Colonic mucosa (tissue), 4 donors: Measurements from ENCODE around the gene SLC38A8. TPM values are rescaled to one million over a fixed set of nuclear protein-coding genes. Genes with fewer than 3 reads are reported as not detected.

Experiments used
- DNase-seq: peaks from one replicate; pipeline ENCODE4 v3.0.0-alpha.2; 2020
- H3K27ac ChIP-seq: fragments of 200-600 bp; one replicate; pipeline ENCODE4 v1.8.0; 2021
- H3K27me3 ChIP-seq: fragments of 200-600 bp; one replicate; pipeline ENCODE4 v1.8.0; 2021
- H3K36me3 ChIP-seq: fragments of 200-600 bp; one replicate; pipeline ENCODE4 v1.8.0; 2021
- H3K4me1 ChIP-seq: fragments of 200-600 bp; one replicate; pipeline ENCODE4 v1.8.0; 2021; ENCODE audit warnings: mild to moderate bottlenecking
- H3K4me3 ChIP-seq: fragments of 200-600 bp; one replicate; pipeline ENCODE4 v1.8.0; 2021
- H3K9ac ChIP-seq, 2 donors: one replicate each; pipeline ENCODE4 v1.7.0; 2013; ENCODE audit warnings: control low read depth in 2 of 2, low read depth in 2 of 2, low read length in 2 of 2
- H3K9me3 ChIP-seq: fragments of 200-600 bp; one replicate; pipeline ENCODE4 v1.8.0; 2021
- intact Hi-C: fragments of 100-400 bp; cut with DNase I; formaldehyde crosslinking; loops from one replicate; pipeline ENCODE4 v1.14.1; 2022
- total RNA-seq, 2 donors: library from RNA; stranded (reverse); fragmentation: NEBNext Ultra II Directional in 1 of 2; extraction: Animal tissue kit (Norgen Biotek cat#: 25700) in 1 of 2; gene quantifications; one replicate each; pipeline ENCODE4 v1.2.1, GENCODE V29; 2021
- TF ChIP-seq, protein P1 (sequence below): fragments of 200-600 bp; IDR thresholded peaks from one replicate; pipeline ENCODE4 v1.8.0; 2022; ENCODE audit warnings: antibody characterized with exemption, mild to moderate bottlenecking
- donor health status: healthy.
- donor health status: DM: no; HTN: no; CAD: no.
- donor health status: DM: no; HTN: no; CAD: no.

Gene SLC38A8
- total RNA-seq, 2 donors from 2014 or later: not detected

GRCh38 chr16:83998091-83998490, 44.5 kb downstream of the SLC38A8 start:
- peaks cover 7% of the 10 kb centered on the region for H3K27me3 ChIP-seq

DNA sequence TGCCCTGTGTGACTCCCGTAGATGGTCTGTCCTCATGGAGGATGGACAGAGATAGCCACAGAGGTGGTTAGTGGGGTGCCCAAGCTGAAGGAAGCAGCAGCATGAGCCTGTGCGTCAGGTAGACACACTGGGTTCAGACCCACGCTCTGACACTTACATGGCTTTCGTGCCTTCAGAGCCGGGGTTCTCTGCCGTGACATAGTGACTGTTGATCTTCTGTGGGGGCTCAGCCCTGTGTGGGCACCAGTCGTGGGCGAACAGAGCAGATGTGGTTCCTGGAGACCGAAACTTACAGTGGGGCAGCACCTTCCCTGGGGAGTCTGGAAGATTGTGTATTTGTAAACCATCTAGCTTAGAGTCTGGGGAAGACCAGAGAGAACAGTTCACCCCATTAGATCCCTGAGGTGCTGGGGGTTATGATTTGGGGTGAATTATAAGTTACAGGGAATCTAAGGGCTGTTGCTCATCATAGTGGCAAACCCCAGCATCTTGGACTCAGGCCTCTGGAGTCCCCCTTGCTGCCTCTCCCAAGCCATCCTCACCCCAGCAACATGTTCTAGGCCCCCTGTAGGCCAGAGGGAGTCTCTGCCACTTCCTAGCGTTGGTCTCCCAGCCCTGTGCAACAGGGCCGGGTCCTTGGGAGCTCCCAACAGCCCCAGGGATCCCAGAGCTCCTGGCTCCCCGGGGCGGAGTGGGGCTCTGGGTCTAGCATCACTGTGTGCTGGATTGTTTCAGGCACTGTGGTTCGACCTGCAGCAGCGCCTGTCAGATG, 45.9 kb downstream of the SLC38A8 start:
- H3K9me3 ChIP-seq: no peaks in the 10 kb centered on the region
- H3K27ac ChIP-seq: no peak overlapping the region
- peaks cover 7% of the 10 kb centered on the region for H3K27me3 ChIP-seq
- TF ChIP-seq, protein P1, sequence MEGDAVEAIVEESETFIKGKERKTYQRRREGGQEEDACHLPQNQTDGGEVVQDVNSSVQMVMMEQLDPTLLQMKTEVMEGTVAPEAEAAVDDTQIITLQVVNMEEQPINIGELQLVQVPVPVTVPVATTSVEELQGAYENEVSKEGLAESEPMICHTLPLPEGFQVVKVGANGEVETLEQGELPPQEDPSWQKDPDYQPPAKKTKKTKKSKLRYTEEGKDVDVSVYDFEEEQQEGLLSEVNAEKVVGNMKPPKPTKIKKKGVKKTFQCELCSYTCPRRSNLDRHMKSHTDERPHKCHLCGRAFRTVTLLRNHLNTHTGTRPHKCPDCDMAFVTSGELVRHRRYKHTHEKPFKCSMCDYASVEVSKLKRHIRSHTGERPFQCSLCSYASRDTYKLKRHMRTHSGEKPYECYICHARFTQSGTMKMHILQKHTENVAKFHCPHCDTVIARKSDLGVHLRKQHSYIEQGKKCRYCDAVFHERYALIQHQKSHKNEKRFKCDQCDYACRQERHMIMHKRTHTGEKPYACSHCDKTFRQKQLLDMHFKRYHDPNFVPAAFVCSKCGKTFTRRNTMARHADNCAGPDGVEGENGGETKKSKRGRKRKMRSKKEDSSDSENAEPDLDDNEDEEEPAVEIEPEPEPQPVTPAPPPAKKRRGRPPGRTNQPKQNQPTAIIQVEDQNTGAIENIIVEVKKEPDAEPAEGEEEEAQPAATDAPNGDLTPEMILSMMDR: no peak
- DNase-seq: no peak
- H3K36me3 ChIP-seq: no peaks in the 10 kb centered on the region
- intact Hi-C loops: no loop called here
- no peaks in the 10 kb centered on the region for H3K4me1 ChIP-seq
- H3K9ac ChIP-seq: no peak overlapping the region
- no peak overlapping the region for H3K4me3 ChIP-seq

More at GRCh38 chr16:83998091-83998490, 44.5 kb downstream of the SLC38A8 start:
- Histone ChIP-seq H3K9ac (no peak overlapping the region), H3K9me3 (no peaks in the 10 kb centered on the region), H3K36me3 (no peaks in the 10 kb centered on the region), H3K4me1 (no peaks in the 10 kb centered on the region), H3K27ac (no peak overlapping the region), H3K4me3 (no peak overlapping the region)
- DNase-seq: no peak
- intact Hi-C loops: no loop called here
- TF ChIP-seq, protein P1: no peak

DNA sequence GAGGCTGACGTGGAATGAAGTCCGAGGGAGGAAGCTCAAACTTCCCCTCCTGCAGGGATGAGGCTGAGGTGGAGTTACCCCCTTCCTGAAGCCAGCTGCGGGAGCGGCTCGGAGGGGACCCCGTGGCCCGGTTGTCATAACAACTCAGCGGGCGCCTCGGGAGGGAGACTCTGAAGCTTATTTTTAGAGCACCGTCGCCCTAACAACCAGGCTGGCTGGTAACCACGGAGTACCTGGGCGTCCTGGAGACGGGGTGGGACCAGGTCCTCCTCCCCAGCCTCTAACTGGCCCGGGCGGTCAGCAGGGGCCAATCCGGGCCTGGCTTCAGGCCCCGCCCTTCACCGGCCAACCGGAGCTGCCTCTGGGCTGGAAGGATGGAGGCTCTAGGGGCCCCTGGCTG, 46.8 kb downstream of the SLC38A8 start:
- DNase-seq: peak; percentile 29
- intact Hi-C loops: no loop called here
- TF ChIP-seq, protein P1: no peak
- H3K9ac ChIP-seq: no peak overlapping the region
- no peaks in the 10 kb centered on the region for H3K36me3 ChIP-seq
- H3K27ac ChIP-seq: no peak overlapping the region
- no peaks in the 10 kb centered on the region for H3K9me3 ChIP-seq
- no peak overlapping the region for H3K4me3 ChIP-seq
- peaks cover 7% of the 10 kb centered on the region for H3K27me3 ChIP-seq
- H3K4me1 ChIP-seq: no peaks in the 10 kb centered on the region

GRCh38 chr16:83994703-83995102, 47.9 kb downstream of the SLC38A8 start:
- no peak for DNase-seq
- intact Hi-C loops: no loop called here
- Histone ChIP-seq H3K9me3 (no peaks in the 10 kb centered on the region), H3K4me1 (no peaks in the 10 kb centered on the region), H3K27ac (no peak overlapping the region), H3K27me3 (peaks cover 7% of the 10 kb centered on the region), H3K36me3 (no peaks in the 10 kb centered on the region), H3K9ac (no peak overlapping the region), H3K4me3 (no peak overlapping the region)
- TF ChIP-seq, protein P1: no peak

- Histone ChIP-seq H3K4me1 (no peaks in the 10 kb centered on the region), H3K9ac (no peak overlapping the region), H3K27ac (no peak overlapping the region), H3K4me3 (no peak overlapping the region), H3K27me3 (peaks cover 7% of the 10 kb centered on the region), H3K36me3 (no peaks in the 10 kb centered on the region), H3K9me3 (no peaks in the 10 kb centered on the region)
- intact Hi-C loops: no loop called here
- DNase-seq: no peak
- TF ChIP-seq, protein P1: no peak
These were observed 48.5 kb downstream of the SLC38A8 start for GRCh38 chr16:83994087-83994486.
